GM12892 (cell line): ENCODE measurements around the gene CD274. TPM values are rescaled to one million over a fixed set of nuclear protein-coding genes. Genes with fewer than 3 reads are reported as not detected.

Experiments used
- DNase-seq: peaks from one replicate; pipeline ENCODE4 v3.0.0; 2011; ENCODE audit not compliant: insufficient read length
- FAIRE-seq: peaks from 2 replicates; lab custom pipeline; 2011; peaks lifted over from hg19 to GRCh38; lab: Jason Lieb, UNC
- POLR2A ChIP-seq: IDR thresholded peaks from 2 replicates; pipeline ENCODE4 v1.6.1; 2011; ENCODE audit warnings: low read depth, low read length, control low read depth
- POLR2AphosphoS5 ChIP-seq: IDR thresholded peaks from 2 replicates; pipeline ENCODE4 v1.6.1; 2011; ENCODE audit warnings: low read depth, low read length, control low read depth
- TAF1 ChIP-seq: IDR thresholded peaks from 2 replicates; pipeline ENCODE4 v1.6.1; 2011; ENCODE audit warnings: low read depth, mild to moderate bottlenecking, control low read depth, low read length, borderline replicate concordance
- polyA plus RNA-seq: library from polyadenylated mRNA; unstranded; fragments of >200 nt; gene quantifications from one replicate; pipeline ENCODE4 v1.2.1, GENCODE V29; 2012; ENCODE audit warnings: missing spikeins, inconsistent platforms; ENCODE audit not compliant: missing spikeins

The CD274 gene
- 18.5 TPM for polyA plus RNA-seq

GRCh38 chr9:5450359-5451091 lies at the start of gene CD274:
Gene CD274, plus strand, starts transcription at chr9:5450542. Its CDS starts 5,572 bp downstream, at chr9:5456114.
- peak; percentile 94 for TF ChIP-seq POLR2A
- TF ChIP-seq TAF1: peak; percentile 81
- TF ChIP-seq POLR2AphosphoS5: peak; percentile 82
- FAIRE-seq (peak; percentile 97), DNase-seq (no peak)

GRCh38 chr9:5402217-5402616 lies 48.1 kb upstream of the CD274 start:
- FAIRE-seq (peak; percentile 44), DNase-seq (no peak)
- TF ChIP-seq TAF1 (no peak), POLR2AphosphoS5 (no peak), POLR2A (no peak)

- no peak for DNase-seq
- TF ChIP-seq TAF1 (no peak), POLR2A (no peak), POLR2AphosphoS5 (no peak)
- no peak for FAIRE-seq
Measured at GRCh38 chr9:5408596-5408995, 41.7 kb upstream of the CD274 start.

GRCh38 chr9:5416953-5417352 lies 33.4 kb upstream of the CD274 start:
- DNase-seq (no peak), FAIRE-seq (no peak)
- no peak for TF ChIP-seq POLR2A
- no peak for TF ChIP-seq TAF1
- no peak for TF ChIP-seq POLR2AphosphoS5

GRCh38 chr9:5418481-5418880 lies 31.9 kb upstream of the CD274 start:
- FAIRE-seq (no peak), DNase-seq (no peak)
- TF ChIP-seq POLR2A (no peak), POLR2AphosphoS5 (no peak), TAF1 (no peak)

GRCh38 chr9:5419987-5420386 lies 30.4 kb upstream of the CD274 start:
- DNase-seq: no peak
- TF ChIP-seq POLR2A: no peak
- no peak for TF ChIP-seq TAF1
- no peak for TF ChIP-seq POLR2AphosphoS5

GRCh38 chr9:5421163-5421562 lies 29.2 kb upstream of the CD274 start:
- FAIRE-seq (no peak), DNase-seq (no peak)
- no peak for TF ChIP-seq TAF1
- TF ChIP-seq POLR2A: no peak
- no peak for TF ChIP-seq POLR2AphosphoS5

More at GRCh38 chr9:5419987-5420386, 30.4 kb upstream of the CD274 start:
- no peak for FAIRE-seq

- TF ChIP-seq TAF1 (no peak), POLR2A (no peak), POLR2AphosphoS5 (no peak)
- DNase-seq (no peak), FAIRE-seq (no peak)
Measured at GRCh38 chr9:5422276-5422675, 28.1 kb upstream of the CD274 start.

- no peak for DNase-seq
- TF ChIP-seq POLR2AphosphoS5 (no peak), POLR2A (no peak), TAF1 (no peak)
Measured at GRCh38 chr9:5425006-5425628, 25.2 kb upstream of the CD274 start.

GRCh38 chr9:5427005-5427404 lies 23.3 kb upstream of the CD274 start:
- FAIRE-seq (no peak), DNase-seq (no peak)
- no peak for TF ChIP-seq POLR2A
- no peak for TF ChIP-seq TAF1
- no peak for TF ChIP-seq POLR2AphosphoS5

More at GRCh38 chr9:5425006-5425628, 25.2 kb upstream of the CD274 start:
- FAIRE-seq: peak; percentile 33

GRCh38 chr9:5428172-5428571 lies 22.2 kb upstream of the CD274 start:
- no peak for DNase-seq
- TF ChIP-seq POLR2AphosphoS5 (no peak), TAF1 (no peak), POLR2A (no peak)
- no peak for FAIRE-seq
